ENCODE data around the gene PUS7.
"Not testable (repeated sequence)": the region's sequence is repeated elsewhere in the genome, so short reads cannot be mapped to it uniquely, and the experiment has no call there.

The PUS7 gene

DNA sequence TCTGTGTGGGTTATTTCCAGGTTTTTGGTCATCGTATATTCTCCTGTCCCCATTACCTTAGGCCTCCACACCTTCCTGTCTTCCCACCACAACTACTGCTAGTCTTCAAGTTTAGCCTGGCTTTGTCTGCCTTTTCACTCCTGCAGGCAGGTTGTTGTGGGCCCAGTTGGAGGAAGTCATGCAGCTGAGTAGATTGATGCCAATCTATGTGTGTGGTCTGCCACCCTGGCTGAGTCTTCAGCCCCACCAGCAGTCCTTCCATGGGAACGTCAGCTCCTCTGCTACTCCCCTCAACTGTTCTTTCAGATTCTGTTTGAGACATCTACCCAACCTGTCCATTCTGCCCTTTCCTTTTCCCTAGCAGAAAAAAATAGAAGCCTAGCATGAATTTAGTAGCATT, 16.3 kb upstream of the PUS7 start:
- H3K4me3 Mint-ChIP-seq, result no peak overlapping the region
- no peaks in the 10 kb centered on the region for H3K27me3 Mint-ChIP-seq (ENCODE audit: low read depth)
- H3K4me1 Mint-ChIP-seq, result peaks cover 1% of the 10 kb centered on the region
- H3K36me3 Mint-ChIP-seq (ENCODE audit: low read depth), result peaks cover 33% of the 10 kb centered on the region
- no peaks in the 10 kb centered on the region for H3K9me3 Mint-ChIP-seq
- TF ChIP-seq, protein P1, sequence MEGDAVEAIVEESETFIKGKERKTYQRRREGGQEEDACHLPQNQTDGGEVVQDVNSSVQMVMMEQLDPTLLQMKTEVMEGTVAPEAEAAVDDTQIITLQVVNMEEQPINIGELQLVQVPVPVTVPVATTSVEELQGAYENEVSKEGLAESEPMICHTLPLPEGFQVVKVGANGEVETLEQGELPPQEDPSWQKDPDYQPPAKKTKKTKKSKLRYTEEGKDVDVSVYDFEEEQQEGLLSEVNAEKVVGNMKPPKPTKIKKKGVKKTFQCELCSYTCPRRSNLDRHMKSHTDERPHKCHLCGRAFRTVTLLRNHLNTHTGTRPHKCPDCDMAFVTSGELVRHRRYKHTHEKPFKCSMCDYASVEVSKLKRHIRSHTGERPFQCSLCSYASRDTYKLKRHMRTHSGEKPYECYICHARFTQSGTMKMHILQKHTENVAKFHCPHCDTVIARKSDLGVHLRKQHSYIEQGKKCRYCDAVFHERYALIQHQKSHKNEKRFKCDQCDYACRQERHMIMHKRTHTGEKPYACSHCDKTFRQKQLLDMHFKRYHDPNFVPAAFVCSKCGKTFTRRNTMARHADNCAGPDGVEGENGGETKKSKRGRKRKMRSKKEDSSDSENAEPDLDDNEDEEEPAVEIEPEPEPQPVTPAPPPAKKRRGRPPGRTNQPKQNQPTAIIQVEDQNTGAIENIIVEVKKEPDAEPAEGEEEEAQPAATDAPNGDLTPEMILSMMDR (IDR thresholded peaks at IDR 0.05; ENCODE audit: unreplicated experiment in 3 of 3), result no peak
- H3K27ac Mint-ChIP-seq, result no peak overlapping the region

DNA sequence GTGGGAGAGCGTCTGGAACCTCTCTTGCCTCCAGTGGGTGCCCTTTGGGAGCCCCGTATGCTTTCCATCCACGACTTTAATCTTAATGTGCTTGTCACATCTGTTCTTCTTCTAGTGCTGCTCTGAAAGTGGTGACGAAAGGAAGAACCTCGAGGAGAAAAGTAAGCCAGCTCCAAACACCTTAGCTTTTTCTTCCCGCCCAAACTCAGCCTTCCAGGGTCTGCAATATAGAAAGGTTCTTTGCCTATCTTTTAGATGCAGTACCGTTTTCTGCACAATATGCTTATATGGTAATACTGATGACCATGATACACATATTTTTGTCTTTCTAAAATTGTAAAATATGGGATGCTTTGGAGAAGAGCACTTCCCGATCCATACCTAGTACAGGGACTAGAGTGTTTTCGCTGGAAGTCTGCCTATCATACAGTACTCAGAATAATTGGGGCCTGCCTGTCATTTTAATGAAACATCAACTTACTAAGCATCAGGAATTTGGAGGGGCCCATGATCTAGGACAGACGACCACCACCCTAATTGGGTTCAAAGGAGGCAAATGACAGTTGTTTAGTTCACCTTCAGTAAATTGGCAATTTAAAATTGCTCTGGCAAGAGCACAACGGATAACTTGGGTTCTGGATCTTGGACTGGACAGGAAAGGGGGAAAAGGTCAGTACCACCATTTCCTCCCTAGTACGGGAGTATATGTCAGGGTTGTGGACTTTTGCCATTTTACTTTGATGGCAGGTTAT, 10.8 kb upstream of the PUS7 start:
- peaks cover 13% of the 10 kb centered on the region for H3K4me1 Mint-ChIP-seq
- H3K4me3 Mint-ChIP-seq, result peak overlapping the region; percentile 95 to 98 (median 96)
- TF ChIP-seq, protein P1 (IDR thresholded peaks at IDR 0.05; ENCODE audit: unreplicated experiment in 3 of 3), result no peak
- H3K27me3 Mint-ChIP-seq (ENCODE audit: low read depth), result no peaks in the 10 kb centered on the region
- peak overlapping the region; percentile 80 to 93 (median 92) for H3K27ac Mint-ChIP-seq
- H3K9me3 Mint-ChIP-seq, result no peaks in the 10 kb centered on the region
- H3K36me3 Mint-ChIP-seq (ENCODE audit: low read depth), result peaks cover 8% of the 10 kb centered on the region

DNA sequence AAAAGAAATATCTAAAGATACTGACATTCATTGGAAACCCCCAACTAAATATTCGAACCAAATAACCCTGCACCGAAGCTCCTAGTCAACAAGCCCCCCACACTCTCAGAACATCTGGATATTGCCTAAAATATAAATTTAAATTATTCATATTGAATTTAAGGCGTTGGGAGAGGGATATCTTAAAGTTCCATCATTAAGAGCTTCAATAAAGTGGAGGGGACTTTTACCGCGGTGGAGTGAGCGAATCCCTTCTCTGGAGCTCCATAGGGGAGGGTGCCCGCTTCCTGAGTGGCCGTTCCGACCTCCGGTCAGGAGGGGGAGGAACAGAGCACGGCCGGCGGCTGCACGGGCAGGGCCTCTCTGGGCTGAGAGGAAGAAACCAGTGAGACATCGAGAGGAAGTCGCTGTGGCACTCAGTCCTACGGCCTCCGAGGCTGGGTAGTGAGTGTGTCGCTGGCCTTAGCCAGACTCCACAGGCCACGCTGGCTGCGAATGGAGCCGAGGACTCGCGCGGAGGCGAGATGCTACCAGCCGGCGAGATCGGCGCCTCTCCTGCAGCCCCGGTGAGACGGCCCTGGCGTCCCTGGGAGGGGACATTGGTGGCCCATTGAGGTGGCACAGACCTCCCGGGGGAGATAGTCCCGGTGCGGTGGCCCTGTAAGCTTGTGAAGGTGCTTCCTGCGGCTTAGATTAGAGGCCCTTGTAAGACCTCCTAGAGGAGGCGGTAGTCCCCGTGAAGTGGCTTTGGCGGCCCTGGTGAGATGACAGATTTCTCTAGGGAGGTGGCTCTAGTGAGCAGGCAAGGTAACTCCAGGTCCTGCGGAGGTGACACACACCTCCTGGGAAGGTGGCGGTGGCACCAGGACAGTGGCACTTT, 10.0 kb upstream of the PUS7 start, which contains the start of gene RINT1:
RINT1 (plus strand) TSS at position 410 of the 880 bp plus-strand sequence; CDS start at position 525, 115 bp downstream.
- H3K36me3 Mint-ChIP-seq (ENCODE audit: low read depth), result peaks cover 8% of the 10 kb centered on the region
- H3K27ac Mint-ChIP-seq, result peak within 1 kb of the TSS; percentile 80 to 93 (median 92)
- H3K4me3 Mint-ChIP-seq, result peak within 1 kb of the TSS; percentile 95 to 98 (median 96)
- H3K27me3 Mint-ChIP-seq (ENCODE audit: low read depth), result no peaks in the 10 kb centered on the region
- H3K9me3 Mint-ChIP-seq, result no peaks in the 10 kb centered on the region
- TF ChIP-seq, protein P1 (IDR thresholded peaks at IDR 0.05; ENCODE audit: unreplicated experiment in 3 of 3), result peak; percentile 80 to 81 (median 80)
- H3K4me1 Mint-ChIP-seq, result peaks cover 13% of the 10 kb centered on the region

DNA sequence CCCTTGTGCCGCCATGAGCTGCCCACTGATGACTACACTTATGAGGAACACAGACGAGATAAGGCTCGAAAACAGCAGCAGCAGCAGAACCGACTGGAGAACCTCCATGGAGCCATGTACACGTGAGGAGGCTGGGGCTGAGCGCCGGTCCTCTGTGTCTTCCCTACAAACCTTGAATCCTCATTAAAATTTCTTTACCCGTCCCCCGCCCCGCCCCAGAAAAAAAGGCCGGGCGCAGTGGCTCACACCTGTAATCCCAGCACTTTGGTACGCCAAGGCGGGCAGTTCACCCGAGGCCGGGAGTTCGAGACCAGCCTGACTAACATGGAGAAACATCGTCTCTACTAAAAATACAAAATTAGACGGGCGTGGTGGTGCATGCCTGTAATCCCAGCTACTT, 8.5 kb upstream of the PUS7 start:
- no peaks in the 10 kb centered on the region for H3K27me3 Mint-ChIP-seq (ENCODE audit: low read depth)
- peaks cover 13% of the 10 kb centered on the region for H3K4me1 Mint-ChIP-seq
- TF ChIP-seq, protein P1 (IDR thresholded peaks at IDR 0.05; ENCODE audit: unreplicated experiment in 3 of 3), result no peak
- H3K27ac Mint-ChIP-seq, result no peak overlapping the region
- H3K36me3 Mint-ChIP-seq (ENCODE audit: low read depth), result peaks cover 4% of the 10 kb centered on the region
- H3K4me3 Mint-ChIP-seq, result peak overlapping the region in 2 of 3 experiments; percentile 5 to 56
- H3K9me3 Mint-ChIP-seq, result no peaks in the 10 kb centered on the region

DNA sequence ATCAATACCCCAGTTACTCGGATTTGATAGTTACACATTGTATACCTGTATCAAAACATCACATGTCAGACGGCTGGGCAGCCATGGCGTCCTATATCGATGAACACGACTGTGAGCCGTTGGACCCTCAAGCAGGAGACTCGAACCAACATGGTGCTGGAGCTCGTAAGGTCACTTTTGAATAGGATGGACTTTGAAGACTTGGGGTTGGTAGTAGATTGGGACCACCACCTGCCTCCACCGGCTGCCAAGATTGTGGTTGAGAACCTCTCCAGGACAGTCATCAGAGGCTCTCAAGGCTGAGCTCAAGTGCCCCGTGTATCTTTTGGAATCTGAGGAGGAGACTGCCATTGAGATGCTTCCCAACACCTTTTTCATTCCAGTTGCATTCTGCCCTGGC, 8.1 kb upstream of the PUS7 start:
- H3K9me3 Mint-ChIP-seq, result no peaks in the 10 kb centered on the region
- peak overlapping the region; percentile 5 to 56 (median 21) for H3K4me3 Mint-ChIP-seq
- peaks cover 13% of the 10 kb centered on the region for H3K4me1 Mint-ChIP-seq
- TF ChIP-seq, protein P1 (IDR thresholded peaks at IDR 0.05; ENCODE audit: unreplicated experiment in 3 of 3), result no peak
- H3K36me3 Mint-ChIP-seq (ENCODE audit: low read depth), result peaks cover 4% of the 10 kb centered on the region
- no peak overlapping the region for H3K27ac Mint-ChIP-seq
- no peaks in the 10 kb centered on the region for H3K27me3 Mint-ChIP-seq (ENCODE audit: low read depth)

DNA sequence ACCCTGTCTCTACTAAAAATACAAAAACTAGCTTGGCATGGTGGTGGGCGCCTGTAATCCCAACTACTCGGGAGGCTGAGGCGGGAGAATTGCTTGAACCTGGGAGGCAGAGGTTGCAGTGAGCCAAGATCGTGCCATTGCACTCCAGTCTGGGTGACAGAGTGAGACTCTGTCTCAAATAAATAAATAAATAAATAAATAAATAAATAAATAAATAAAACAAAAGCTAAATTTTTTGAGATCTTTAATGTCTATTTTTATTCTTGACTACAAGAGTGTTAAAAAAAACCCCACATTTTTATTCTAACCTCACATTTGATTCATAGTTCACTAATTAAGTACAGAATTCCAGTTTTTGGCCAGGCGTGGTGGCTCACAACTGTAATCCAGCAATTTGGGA, 5.7 kb upstream of the PUS7 start:
- H3K4me3 Mint-ChIP-seq; H3K27ac Mint-ChIP-seq; H3K4me1 Mint-ChIP-seq; H3K9me3 Mint-ChIP-seq; H3K27me3 Mint-ChIP-seq (ENCODE audit: low read depth); H3K36me3 Mint-ChIP-seq (ENCODE audit: low read depth): not testable (repeated sequence)
